Activated B cell treated with CpG ODN at 0.5 μM for 24 hours (primary cell): ENCODE measurements around the gene ARHGAP6. TPM values are rescaled to one million over a fixed set of nuclear protein-coding genes. Genes with fewer than 3 reads are reported as not detected.

Experiments
- ATAC-seq: fragments of 200-7000 bp; cut with Tn5 transposase; one replicate; pipeline ENCODE4 v1.10.0; 2021; ENCODE audit warnings: low read depth, mild to moderate bottlenecking, moderate library complexity
- CTCF ChIA-PET: fragments of 350-600 bp; sonication (Branson Sonifier 250); formaldehyde crosslinking; loops from one replicate; lab custom pipeline; 2021; ENCODE audit warnings: antibody characterized with exemption; lab: Charles Lee
- POLR2A ChIA-PET: fragments of 350-600 bp; sonication (Branson Sonifier 250); formaldehyde crosslinking; loops from one replicate; lab custom pipeline; 2021; ENCODE audit warnings: antibody characterized with exemption; lab: Charles Lee
- DNase-seq: peaks from one replicate; pipeline ENCODE4 v3.0.0; 2022
- H3K27ac Mint-ChIP-seq: one replicate; pipeline ENCODE4 v1.8.0; 2020; ENCODE audit warnings: mixed read lengths
- H3K27me3 Mint-ChIP-seq: one replicate; pipeline ENCODE4 v1.8.0; 2021; ENCODE audit warnings: mixed read lengths
- H3K36me3 Mint-ChIP-seq: one replicate; pipeline ENCODE4 v1.8.0; 2021; ENCODE audit warnings: low read depth, mixed read lengths
- H3K4me1 Mint-ChIP-seq: one replicate; pipeline ENCODE4 v1.8.0; 2021; ENCODE audit warnings: mixed read lengths
- H3K4me3 Mint-ChIP-seq: one replicate; pipeline ENCODE4 v1.8.0; 2020; ENCODE audit warnings: mild to moderate bottlenecking, mixed read lengths
- H3K9me3 Mint-ChIP-seq: one replicate; pipeline ENCODE4 v1.8.0; 2020; ENCODE audit warnings: mixed read lengths
- CTCF ChIP-seq: fragments of 200-600 bp; IDR thresholded peaks from one replicate; pipeline ENCODE4 v1.8.0; 2022; ENCODE audit warnings: antibody characterized with exemption, mild to moderate bottlenecking
- intact Hi-C: fragments of 100-400 bp; cut with micrococcal nuclease; formaldehyde crosslinking; loops from one replicate; pipeline ENCODE4 v1.15.1; 2024
- total RNA-seq: library from RNA; stranded (reverse); gene quantifications from 2 replicates; pipeline ENCODE4 v1.2.3, GENCODE V29; 2022

The ARHGAP6 gene
- total RNA-seq, 1 donor from 2014 or later = 0.42 TPM

DNA sequence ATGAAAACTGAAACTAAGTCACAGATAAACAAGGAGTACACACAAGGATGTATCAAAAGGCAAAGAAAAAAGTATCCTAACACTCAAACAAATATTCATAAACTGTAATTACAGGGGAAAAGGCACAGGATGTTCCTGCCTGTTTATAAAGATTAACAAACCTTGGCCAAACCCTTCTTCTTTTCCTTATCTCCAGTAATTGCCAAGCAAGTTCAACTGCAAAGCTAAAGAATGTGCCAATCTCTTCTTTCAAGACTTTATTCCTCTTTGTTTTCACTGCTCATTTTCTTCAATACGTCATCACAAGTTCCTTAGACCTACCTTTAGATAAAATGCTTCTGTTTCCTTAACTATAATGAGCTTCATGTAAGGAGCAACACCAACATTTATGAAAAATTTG lies 201.3 kb downstream of the ARHGAP6 start:
- no peak overlapping the region for H3K27ac Mint-ChIP-seq
- ATAC-seq (no peak), DNase-seq (no peak)
- intact Hi-C loops = no loop called here
- ChIA-PET CTCF (no interaction called here), POLR2A (no interaction called here)
- H3K36me3 Mint-ChIP-seq = no peaks in the 10 kb centered on the region
- H3K4me3 Mint-ChIP-seq = no peak overlapping the region
- no peaks in the 10 kb centered on the region for H3K27me3 Mint-ChIP-seq
- H3K9me3 Mint-ChIP-seq = no peaks in the 10 kb centered on the region
- no peaks in the 10 kb centered on the region for H3K4me1 Mint-ChIP-seq
- no peak for TF ChIP-seq CTCF

DNA sequence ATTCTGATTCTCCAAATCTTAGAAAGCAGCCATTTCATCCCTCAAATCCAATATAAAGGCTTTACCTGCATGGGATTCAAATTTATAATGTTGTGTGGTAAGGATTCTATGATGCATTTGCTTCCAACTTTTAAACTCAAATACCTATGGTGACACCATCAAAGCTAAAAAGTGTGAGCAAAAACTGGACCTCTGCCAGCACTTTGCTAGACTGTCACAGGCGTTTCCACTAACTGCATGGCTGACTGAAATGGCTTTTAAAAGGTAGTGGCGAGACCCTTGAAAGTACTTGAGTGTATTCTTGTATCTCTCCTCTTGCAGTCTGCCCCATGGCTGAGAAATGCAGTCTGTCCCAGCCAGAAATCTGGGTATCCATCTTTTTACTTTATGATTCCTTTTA lies 203.1 kb downstream of the ARHGAP6 start:
- CTCF ChIA-PET = no interaction called here
- no peak for DNase-seq
- TF ChIP-seq CTCF = no peak
- ATAC-seq = no peak
- intact Hi-C loops = no loop called here
- no peaks in the 10 kb centered on the region for H3K27me3 Mint-ChIP-seq
- no peaks in the 10 kb centered on the region for H3K4me1 Mint-ChIP-seq
- no peaks in the 10 kb centered on the region for H3K36me3 Mint-ChIP-seq
- POLR2A ChIA-PET = no interaction called here
- no peaks in the 10 kb centered on the region for H3K9me3 Mint-ChIP-seq
- no peak overlapping the region for H3K27ac Mint-ChIP-seq
- H3K4me3 Mint-ChIP-seq = no peak overlapping the region

GRCh38 chrX:11462136-11462535 lies 203.6 kb downstream of the ARHGAP6 start:
- POLR2A ChIA-PET = no interaction called here
- H3K27me3 Mint-ChIP-seq = no peaks in the 10 kb centered on the region
- CTCF ChIA-PET = no interaction called here
- no peak overlapping the region for H3K27ac Mint-ChIP-seq
- no peaks in the 10 kb centered on the region for H3K4me1 Mint-ChIP-seq
- no peaks in the 10 kb centered on the region for H3K36me3 Mint-ChIP-seq
- DNase-seq (no peak), ATAC-seq (no peak)
- no peak overlapping the region for H3K4me3 Mint-ChIP-seq
- TF ChIP-seq CTCF = no peak
- no peaks in the 10 kb centered on the region for H3K9me3 Mint-ChIP-seq
- intact Hi-C loops = no loop called here

DNA sequence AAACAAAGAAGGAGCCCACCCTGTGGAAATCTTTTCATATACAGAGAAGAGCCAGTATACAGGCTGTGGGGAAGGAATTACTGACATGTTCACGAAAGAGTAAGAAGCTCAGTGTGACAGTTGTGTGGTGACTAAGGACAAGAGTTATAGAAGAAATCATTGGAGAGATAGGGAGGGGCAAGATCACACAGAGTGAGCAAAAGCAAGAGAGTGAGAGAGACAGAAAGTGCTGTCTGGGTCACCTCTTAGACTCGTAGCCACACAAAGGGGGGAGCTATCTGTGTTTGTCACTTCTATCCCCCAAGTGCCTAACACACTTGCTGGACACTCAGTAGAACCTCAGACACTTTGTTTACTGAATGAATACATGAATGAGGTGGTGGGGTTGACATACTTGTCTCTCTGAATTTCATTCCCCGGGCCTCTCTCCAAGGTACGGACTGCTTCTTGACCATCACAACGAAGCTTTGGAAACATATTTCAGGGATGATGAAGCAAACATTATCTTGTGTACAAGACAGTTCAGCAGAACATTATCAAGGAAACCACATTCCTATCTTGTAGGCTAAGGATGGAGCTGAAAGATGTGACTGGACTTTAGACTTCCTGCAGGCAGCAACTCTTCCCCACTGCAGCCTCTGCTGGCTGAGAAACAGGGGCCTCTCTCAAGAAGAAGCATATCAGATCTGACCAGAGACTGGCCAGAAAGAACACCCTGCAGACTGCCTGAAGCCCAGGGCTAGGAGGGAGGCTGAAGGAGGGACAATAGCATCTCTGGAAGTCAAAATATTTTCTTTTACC lies 204.3 kb downstream of the ARHGAP6 start:
- H3K4me3 Mint-ChIP-seq = no peak overlapping the region
- DNase-seq (no peak), ATAC-seq (no peak)
- no peaks in the 10 kb centered on the region for H3K9me3 Mint-ChIP-seq
- POLR2A ChIA-PET = no interaction called here
- TF ChIP-seq CTCF = no peak
- H3K4me1 Mint-ChIP-seq = no peaks in the 10 kb centered on the region
- H3K27ac Mint-ChIP-seq = no peak overlapping the region
- no peaks in the 10 kb centered on the region for H3K27me3 Mint-ChIP-seq
- intact Hi-C loops = no loop called here
- CTCF ChIA-PET = no interaction called here
- no peaks in the 10 kb centered on the region for H3K36me3 Mint-ChIP-seq

DNA sequence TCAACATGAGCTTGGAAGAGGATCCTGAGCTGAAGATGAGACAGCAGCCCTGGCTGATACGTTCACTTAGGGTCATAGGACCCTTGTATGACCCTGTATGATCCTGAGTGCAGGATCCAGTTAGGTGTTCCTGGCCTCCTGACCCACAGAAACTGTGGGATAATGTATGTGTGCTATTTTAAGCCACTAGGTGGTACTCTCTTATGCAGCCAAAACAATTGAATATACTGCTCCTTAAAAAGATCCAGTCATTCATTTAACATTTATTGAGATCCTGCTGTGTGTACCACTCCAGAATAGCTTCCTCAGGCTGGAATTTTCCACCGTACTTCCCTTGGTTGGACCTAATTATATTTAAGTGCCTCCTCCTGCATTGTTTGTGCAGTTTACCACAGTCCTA lies 205.4 kb downstream of the ARHGAP6 start:
- H3K4me3 Mint-ChIP-seq = no peak overlapping the region
- no peaks in the 10 kb centered on the region for H3K4me1 Mint-ChIP-seq
- H3K27ac Mint-ChIP-seq = no peak overlapping the region
- no peak for DNase-seq
- no peaks in the 10 kb centered on the region for H3K36me3 Mint-ChIP-seq
- no peaks in the 10 kb centered on the region for H3K27me3 Mint-ChIP-seq
- ATAC-seq = no peak
- TF ChIP-seq CTCF = no peak
- ChIA-PET POLR2A (no interaction called here), CTCF (no interaction called here)
- H3K9me3 Mint-ChIP-seq = no peaks in the 10 kb centered on the region
- intact Hi-C loops = no loop called here
